HepG2 (cell line): ENCODE results near the gene TCFL5. TPM values are rescaled to one million over a fixed set of nuclear protein-coding genes. Genes with fewer than 3 reads are reported as not detected.

Experiments
- ATAC-seq: fragments of 200-7000 bp; cut with Tn5 transposase; 3 replicates; pipeline ENCODE4 v1.9.1; 2020; ENCODE audit warnings: mild to moderate bottlenecking, moderate library complexity
- BruUV-seq: library from RNA; stranded (reverse); fragments of 400-500 nt; replicated peaks from 2 replicates; lab custom pipeline; 2021; lab: Mats Ljungman, UMichigan
- CTCF ChIA-PET: fragments of 300-600 bp; formaldehyde crosslinking; extraction: SDS; loops from one replicate; lab custom pipeline; 2021; ENCODE audit warnings: low total read pairs, inconsistent platforms, low intra/inter-chr PET ratio; lab: Yijun Ruan, JAX
- POLR2A ChIA-PET: fragments of 350-600 bp; sonication (Branson Sonifier 250); formaldehyde crosslinking; loops from one replicate; lab custom pipeline; 2020; ENCODE audit warnings: antibody characterized with exemption, inconsistent platforms; lab: Yijun Ruan, JAX
- DNase-seq: peaks from one replicate; pipeline ENCODE4 v3.0.0-alpha.2; 2015; ENCODE audit warnings: low spot score
- FAIRE-seq: peaks from 3 replicates; lab custom pipeline; 2011; peaks lifted over from hg19 to GRCh38; lab: Jason Lieb, UNC
- H2AFZ ChIP-seq: one replicate; pipeline ENCODE4 v1.6.1; 2011; ENCODE audit warnings: low read length, inconsistent platforms
- H3K27ac ChIP-seq: fragments of 300-600 bp; 3 replicates; pipeline ENCODE4 v1.8.0; 2011; ENCODE audit warnings: mixed run types, mild to moderate bottlenecking, mixed read lengths, low read length, inconsistent platforms; ENCODE audit not compliant: insufficient read depth; ENCODE audit errors: extremely low read length
- H3K27me3 ChIP-seq, 2 experiments: fragments of 200-600 bp in 1 of 2; 2 replicates in 1 of 2; 3 replicates in 1 of 2; pipeline versions ENCODE4 v1.6.0 to v1.8.0; 2011; ENCODE audit warnings: low read length in 2 of 2, mild to moderate bottlenecking in 2 of 2, moderate library complexity in 2 of 2, inconsistent platforms in 1 of 2; ENCODE audit not compliant: insufficient read depth in 2 of 2, control insufficient read depth in 1 of 2
- H3K36me3 ChIP-seq, 2 experiments: fragments of 200-600 bp in 1 of 2; replicated peaks in 1 of 2; 2 replicates in 1 of 2; 3 replicates in 1 of 2; pipeline versions ENCODE4 v1.5.1 to v1.8.0; 2011; ENCODE audit warnings: low read length in 2 of 2, inconsistent platforms in 1 of 2; ENCODE audit not compliant: insufficient read depth in 2 of 2, control insufficient read depth in 1 of 2
- H3K4me1 ChIP-seq: 2 replicates; pipeline ENCODE4 v1.5.1; 2012; ENCODE audit warnings: low read length, inconsistent platforms; ENCODE audit not compliant: insufficient read depth
- H3K4me2 ChIP-seq: 2 replicates; pipeline ENCODE4 v1.6.0; 2011; ENCODE audit warnings: low read depth, low read length, inconsistent platforms
- H3K4me3 ChIP-seq, 3 experiments: fragments of 200-600 bp in 1 of 3; sonication (generic), shearing (Covaris generic) in 1 of 3; replicated peaks in 1 of 3; 2 replicates each; pipeline ENCODE4 v1.5.1; 2011 to 2016; ENCODE audit warnings: low read length in 3 of 3, inconsistent platforms in 2 of 3, low read depth in 2 of 3, mild to moderate bottlenecking in 2 of 3, control low read depth in 1 of 3, mixed read lengths in 1 of 3; ENCODE audit not compliant: insufficient read depth in 1 of 3
- H3K79me2 ChIP-seq: one replicate; pipeline ENCODE4 v1.6.1; 2011; ENCODE audit warnings: low read length, inconsistent platforms; ENCODE audit not compliant: insufficient read depth
- H3K9ac ChIP-seq: 2 replicates; pipeline ENCODE4 v1.6.0; 2011; ENCODE audit warnings: mild to moderate bottlenecking, low read depth, low read length, inconsistent platforms; ENCODE audit not compliant: insufficient read depth
- H3K9me3 ChIP-seq: 2 replicates; pipeline ENCODE4 v1.5.1; 2012; ENCODE audit warnings: mild to moderate bottlenecking, low read length
- H4K20me1 ChIP-seq: 2 replicates; pipeline ENCODE4 v1.6.0; 2011; ENCODE audit warnings: inconsistent platforms, mild to moderate bottlenecking, low read length, moderate library complexity; ENCODE audit not compliant: insufficient read depth
- ADNP ChIP-seq: sonication (generic); formaldehyde crosslinking; IDR thresholded peaks from 2 replicates; pipeline ENCODE4 v1.4.0; 2020; ENCODE audit warnings: missing genetic modification reagents
- CREB1 ChIP-seq, 2 experiments: fragments of 450-650 bp in 1 of 2; IDR thresholded peaks; 2 replicates each; pipeline ENCODE4 v1.6.1; 2016 to 2017; ENCODE audit warnings: control low read depth in 1 of 2, mild to moderate bottlenecking in 1 of 2, missing compliant biosample characterization in 1 of 2, missing genetic modification characterization in 1 of 2
- HHEX ChIP-seq: IDR thresholded peaks from 2 replicates; pipeline ENCODE4 v1.6.1; 2016; ENCODE audit warnings: control low read depth
- HNRNPL ChIP-seq: fragments of 200-400 bp; formaldehyde crosslinking; IDR thresholded peaks from 2 replicates; pipeline ENCODE4 v1.6.1; 2017; ENCODE audit warnings: mild to moderate bottlenecking, low read depth, low read length
- HOXA5 ChIP-seq: sonication (generic); formaldehyde crosslinking; IDR thresholded peaks from 2 replicates; pipeline ENCODE4 v1.4.0; 2020; ENCODE audit warnings: missing genetic modification reagents
- IRF2 ChIP-seq: IDR thresholded peaks from 2 replicates; pipeline ENCODE4 v1.6.1; 2018; ENCODE audit warnings: missing genetic modification reagents, missing compliant biosample characterization
- PAX8 ChIP-seq: sonication (generic); formaldehyde crosslinking; IDR thresholded peaks from 2 replicates; pipeline ENCODE4 v1.8.0; 2022; ENCODE audit warnings: mild to moderate bottlenecking, missing genetic modification reagents, borderline replicate concordance
- PCBP1 ChIP-seq: fragments of 200-400 bp; formaldehyde crosslinking; IDR thresholded peaks from 2 replicates; pipeline ENCODE4 v1.6.1; 2017; ENCODE audit warnings: mild to moderate bottlenecking, low read depth, low read length, borderline replicate concordance
- RAD21 ChIP-seq: fragments of 450-650 bp; formaldehyde crosslinking; IDR thresholded peaks from 2 replicates; pipeline ENCODE4 v1.5.0; 2020; ENCODE audit warnings: mild to moderate bottlenecking
- SAP130 ChIP-seq: IDR thresholded peaks from 2 replicates; pipeline ENCODE4 v1.6.1; 2016; ENCODE audit warnings: low read depth
- SP140L ChIP-seq: sonication (generic); formaldehyde crosslinking; IDR thresholded peaks from 2 replicates; pipeline ENCODE4 v1.4.0; 2020; ENCODE audit warnings: missing genetic modification reagents, borderline replicate concordance
- TAF15 ChIP-seq: fragments of 200-400 bp; formaldehyde crosslinking; IDR thresholded peaks from one replicate; pipeline ENCODE4 v1.6.1; 2018; ENCODE audit warnings: mild to moderate bottlenecking, low read depth, low read length; ENCODE audit not compliant: poor library complexity, severe bottlenecking
- ZC3H13 ChIP-seq: sonication (generic); formaldehyde crosslinking; IDR thresholded peaks from 2 replicates; pipeline ENCODE4 v1.8.1; 2023; ENCODE audit warnings: mild to moderate bottlenecking, missing genetic modification reagents, moderate library complexity
- ZNF224 ChIP-seq: sonication (generic); formaldehyde crosslinking; IDR thresholded peaks from 2 replicates; pipeline ENCODE4 v1.5.0; 2020; ENCODE audit warnings: mild to moderate bottlenecking, missing genetic modification reagents
- ZNF335 ChIP-seq: sonication (generic); formaldehyde crosslinking; IDR thresholded peaks from 2 replicates; pipeline ENCODE4 v1.4.0; 2020; ENCODE audit warnings: missing genetic modification reagents
- ZNF720 ChIP-seq: sonication (generic); formaldehyde crosslinking; IDR thresholded peaks from 2 replicates; pipeline ENCODE4 v1.4.0; 2020; ENCODE audit warnings: missing genetic modification reagents
- WGBS: methylation state at CpG from one replicate; pipeline ENCODE4 v1.1.6; 2017; ENCODE audit warnings: low lambda C conversion rate; 5-methylcytosine and 5-hydroxymethylcytosine counted together
- in situ Hi-C: cut with HindIII; loops from 2 replicates; pipeline ENCODE4 v1.10.0; 2017; ENCODE audit warnings: low pct_unique_long_range_greater_than_20kb; ENCODE audit not compliant: extremely low pct_ligation_motif_present
- intact Hi-C: fragments of 100-400 bp; cut with micrococcal nuclease; formaldehyde crosslinking; loops from one replicate; pipeline ENCODE4 v1.10.0; 2022; ENCODE audit not compliant: unreplicated experiment
- polyA plus RNA-seq, 8 experiments: library from polyadenylated mRNA; depleted of rRNA in 3 of 8; stranded (reverse) in 7 of 8; unstranded in 1 of 8; fragments of >200 nt; fragmentation: Illumina TruSeq in 4 of 8; extraction: Trizol in 4 of 8; gene quantifications; 2 replicates each; pipeline versions ENCODE4 v1.2.1 to v1.2.3, GENCODE V29; 2011 to 2016; ENCODE audit warnings: low read depth in 4 of 8, missing spikeins in 1 of 8, mixed read lengths in 1 of 8; ENCODE audit not compliant: insufficient read depth in 1 of 8
- total RNA-seq, 5 experiments: library from RNA; depleted of rRNA; stranded (reverse); fragments of >200 nt; fragmentation: Illumina TruSeq; extraction: Trizol; gene quantifications; 2 replicates each; pipeline ENCODE4 v1.2.3, GENCODE V29; 2016; ENCODE audit warnings: low read depth in 1 of 5
- TF ChIP-seq, protein P1 (sequence below): sonication (generic); formaldehyde crosslinking; IDR thresholded peaks from 2 replicates; pipeline ENCODE4 v1.4.0; 2020; ENCODE audit warnings: low read depth, missing genetic modification reagents

Gene TCFL5
- total and polyA plus RNA-seq, 2 of the 13 experiments (the other 11 are each of a cell fraction or from before 2014, with no cell fraction given), result 14.8 to 20.0 TPM

DNA sequence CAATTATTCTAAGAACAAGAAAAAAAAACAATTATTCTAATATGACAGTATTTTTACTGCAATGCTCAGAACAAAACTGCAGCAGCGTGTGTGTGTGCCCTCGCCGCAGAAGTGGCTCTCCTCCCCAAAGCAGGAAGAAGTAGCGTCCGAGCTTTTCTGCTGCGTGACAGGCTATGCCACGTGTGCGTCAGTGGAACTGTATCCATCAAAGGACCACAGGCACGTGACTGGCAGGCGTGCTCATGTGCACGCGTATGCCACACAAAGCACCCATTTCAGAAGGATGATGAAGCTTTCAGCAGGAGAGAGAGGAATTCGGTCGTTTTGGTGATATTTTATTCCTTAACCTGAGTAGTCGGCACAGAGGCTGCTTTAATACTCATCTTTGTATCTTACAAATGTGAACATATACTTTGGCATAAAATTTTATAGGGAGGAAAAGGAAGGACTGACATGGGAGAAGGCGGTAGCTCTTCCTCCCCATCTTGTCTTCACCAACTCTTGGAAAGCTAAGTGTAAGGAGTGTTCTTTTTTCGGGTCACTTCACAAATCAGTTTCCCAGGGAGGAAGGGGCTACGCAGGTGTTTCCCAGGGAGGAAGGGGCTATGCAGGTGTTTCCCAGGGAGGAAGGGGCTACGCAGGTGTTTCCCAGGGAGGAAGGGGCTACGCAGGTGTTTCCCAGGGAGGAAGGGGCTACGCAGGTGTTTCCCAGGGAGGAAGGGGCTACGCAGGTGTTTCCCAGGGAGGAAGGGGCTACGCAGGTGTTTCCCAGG is 3.4 kb downstream of the TCFL5 start:
- no peak overlapping the region for H3K9ac ChIP-seq
- no peak overlapping the region for H3K4me2 ChIP-seq
- no peaks in the 10 kb centered on the region for H3K9me3 ChIP-seq
- H2AFZ ChIP-seq, result no peak overlapping the region
- peaks cover 36% of the 10 kb centered on the region for H3K4me1 ChIP-seq
- ChIA-PET CTCF (no interaction called here), POLR2A (no interaction called here)
- H4K20me1 ChIP-seq, result no peaks in the 10 kb centered on the region; the same call in 1 of the 2 replicates
- DNase-seq, result no peak
- BruUV-seq, result no TSS peak
- no peak for FAIRE-seq
- H3K4me3 ChIP-seq, result no peak overlapping the region
- no peak overlapping the region for H3K27ac ChIP-seq
- ATAC-seq, result no peak
- 88% methylated on average over 22 of the region's 23 CpGs for WGBS
- no peaks in the 10 kb centered on the region for H3K27me3 ChIP-seq
- peaks cover 16 to 23% of the 10 kb centered on the region in 2 experiments; a peak in 4 of 5 replicates for H3K36me3 ChIP-seq
- peaks cover 10% of the 10 kb centered on the region for H3K79me2 ChIP-seq
- intact Hi-C loops, result no loop called here
- no peak for TF ChIP-seq ZNF720 (CRISPR knock-in tag)
- TF ChIP-seq ADNP, result no peak
- no peak for TF ChIP-seq ZC3H13
- no peak for TF ChIP-seq SP140L (CRISPR knock-in tag)
- TF ChIP-seq RAD21, result no peak
- TF ChIP-seq TAF15, result no peak
- no peak for TF ChIP-seq SAP130
- no peak for TF ChIP-seq CREB1 (IDR thresholded peaks at IDR 0.05)
- no peak for TF ChIP-seq CREB1 (CRISPR knock-in tag; IDR thresholded peaks at IDR 0.05)
- no peak for TF ChIP-seq PCBP1
- TF ChIP-seq IRF2, result no peak
- TF ChIP-seq PAX8 (CRISPR knock-in tag), result no peak
- no peak for TF ChIP-seq ZNF335 (CRISPR knock-in tag)
- no peak for TF ChIP-seq HNRNPL
- no peak for TF ChIP-seq HOXA5
- TF ChIP-seq ZNF224 (CRISPR knock-in tag), result no peak
- TF ChIP-seq, protein P1, sequence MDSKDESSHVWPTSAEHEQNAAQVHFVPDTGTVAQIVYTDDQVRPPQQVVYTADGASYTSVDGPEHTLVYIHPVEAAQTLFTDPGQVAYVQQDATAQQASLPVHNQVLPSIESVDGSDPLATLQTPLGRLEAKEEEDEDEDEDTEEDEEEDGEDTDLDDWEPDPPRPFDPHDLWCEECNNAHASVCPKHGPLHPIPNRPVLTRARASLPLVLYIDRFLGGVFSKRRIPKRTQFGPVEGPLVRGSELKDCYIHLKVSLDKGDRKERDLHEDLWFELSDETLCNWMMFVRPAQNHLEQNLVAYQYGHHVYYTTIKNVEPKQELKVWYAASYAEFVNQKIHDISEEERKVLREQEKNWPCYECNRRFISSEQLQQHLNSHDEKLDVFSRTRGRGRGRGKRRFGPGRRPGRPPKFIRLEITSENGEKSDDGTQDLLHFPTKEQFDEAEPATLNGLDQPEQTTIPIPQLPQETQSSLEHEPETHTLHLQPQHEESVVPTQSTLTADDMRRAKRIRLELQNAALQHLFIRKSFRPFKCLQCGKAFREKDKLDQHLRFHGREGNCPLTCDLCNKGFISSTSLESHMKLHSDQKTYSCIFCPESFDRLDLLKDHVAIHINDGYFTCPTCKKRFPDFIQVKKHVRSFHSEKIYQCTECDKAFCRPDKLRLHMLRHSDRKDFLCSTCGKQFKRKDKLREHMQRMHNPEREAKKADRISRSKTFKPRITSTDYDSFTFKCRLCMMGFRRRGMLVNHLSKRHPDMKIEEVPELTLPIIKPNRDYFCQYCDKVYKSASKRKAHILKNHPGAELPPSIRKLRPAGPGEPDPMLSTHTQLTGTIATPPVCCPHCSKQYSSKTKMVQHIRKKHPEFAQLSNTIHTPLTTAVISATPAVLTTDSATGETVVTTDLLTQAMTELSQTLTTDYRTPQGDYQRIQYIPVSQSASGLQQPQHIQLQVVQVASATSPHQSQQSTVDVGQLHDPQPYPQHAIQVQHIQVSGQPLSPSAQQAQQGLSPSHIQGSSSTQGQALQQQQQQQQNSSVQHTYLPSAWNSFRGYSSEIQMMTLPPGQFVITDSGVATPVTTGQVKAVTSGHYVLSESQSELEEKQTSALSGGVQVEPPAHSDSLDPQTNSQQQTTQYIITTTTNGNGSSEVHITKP (CRISPR knock-in tag), result no peak
- no peak for TF ChIP-seq HHEX (CRISPR knock-in tag)
- in situ Hi-C loops, result no loop called here
